ENCODE results near the gene ANKRD33B.

Gene ANKRD33B

GRCh38 chr5:10678244-10678643 lies 114.4 kb downstream of the ANKRD33B start:
- DNase-seq (ENCODE audit: low read depth): no peak

- DNase-seq (ENCODE audit: low read depth): no peak
Observed at GRCh38 chr5:10679336-10679988, 115.6 kb downstream of the ANKRD33B start.

- DNase-seq (ENCODE audit: low read depth): no peak
Observed at GRCh38 chr5:10680876-10681481, 117.1 kb downstream of the ANKRD33B start.

GRCh38 chr5:10681731-10682679 lies 118.1 kb downstream of the ANKRD33B start:
- no peak for DNase-seq (ENCODE audit: low read depth)

- DNase-seq (ENCODE audit: low read depth): no peak
Observed at GRCh38 chr5:10682801-10683525, 119.1 kb downstream of the ANKRD33B start.

- DNase-seq (ENCODE audit: low read depth): no peak
Observed at GRCh38 chr5:10684303-10685086, 120.6 kb downstream of the ANKRD33B start.

GRCh38 chr5:10685115-10685521 lies 121.2 kb downstream of the ANKRD33B start:
- no peak for DNase-seq (ENCODE audit: low read depth)

GRCh38 chr5:10686890-10687289 lies 123.0 kb downstream of the ANKRD33B start:
- no peak for DNase-seq (ENCODE audit: low read depth)

GRCh38 chr5:10688651-10689171 lies 124.8 kb downstream of the ANKRD33B start:
- no peak for DNase-seq (ENCODE audit: low read depth)

GRCh38 chr5:10689391-10690081 lies 125.7 kb downstream of the ANKRD33B start:
- DNase-seq (ENCODE audit: low read depth): no peak

- DNase-seq (ENCODE audit: low read depth): no peak
Observed at GRCh38 chr5:10690460-10691440, 126.9 kb downstream of the ANKRD33B start.

- no peak for DNase-seq (ENCODE audit: low read depth)
Observed at GRCh38 chr5:10691826-10692785, 128.2 kb downstream of the ANKRD33B start.

GRCh38 chr5:10695055-10695649 lies 131.3 kb downstream of the ANKRD33B start:
- DNase-seq (ENCODE audit: low read depth): no peak

- DNase-seq (ENCODE audit: low read depth): no peak
Observed at GRCh38 chr5:10695759-10696543, 132.1 kb downstream of the ANKRD33B start.

- no peak for DNase-seq (ENCODE audit: low read depth)
Observed at GRCh38 chr5:10699281-10699874, 135.5 kb downstream of the ANKRD33B start.

- no peak for DNase-seq (ENCODE audit: low read depth)
Observed at GRCh38 chr5:10699987-10700386, 136.1 kb downstream of the ANKRD33B start.
